Cardiac septum (tissue), 1 donor: ENCODE data around the gene STK26. TPM values are rescaled to one million over a fixed set of nuclear protein-coding genes. Genes with fewer than 3 reads are reported as not detected.
"Not testable (repeated sequence)": the region's sequence is repeated elsewhere in the genome, so short reads cannot be mapped to it uniquely, and the experiment has no call there.

Experiments used
- DNase-seq: peaks from one replicate; pipeline ENCODE4 v3.0.0-alpha.2; 2020; ENCODE audit warnings: low spot score
- intact Hi-C: fragments of 100-400 bp; cut with DNase I; formaldehyde crosslinking; loops from one replicate; pipeline ENCODE4 v1.14.0; 2022
- total RNA-seq: library from RNA; stranded (reverse); fragmentation: NEBNext Ultra II Directional; extraction: Animal tissue kit (Norgen Biotek cat#: 25700); gene quantifications from one replicate; pipeline ENCODE4 v1.2.1, GENCODE V29; 2021
- donor health status: DM: no; HTN: no; CAD: no.

The STK26 gene
- total RNA-seq, 1 donor from 2014 or later: 1.7 TPM

DNA sequence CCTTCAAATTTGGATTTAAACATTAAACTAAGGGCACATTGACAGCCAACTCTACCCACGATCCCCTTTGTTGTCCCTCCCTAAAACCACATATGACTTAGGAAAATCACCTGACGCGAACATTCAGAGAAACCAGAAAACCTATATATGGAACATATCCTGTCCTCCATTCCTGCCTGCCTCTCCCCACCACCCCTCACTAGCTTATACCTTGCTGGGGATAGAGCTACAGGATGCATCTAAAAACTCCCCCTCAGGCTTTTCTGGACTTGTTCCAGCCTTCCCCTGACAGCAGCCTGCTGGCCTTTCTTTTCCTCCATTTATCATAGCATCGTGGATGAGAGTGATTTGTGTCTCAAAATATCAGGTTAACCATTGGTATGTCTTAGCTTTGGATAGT, 8.8 kb downstream of the STK26 start:
- no peak for DNase-seq
- intact Hi-C loops: no loop called here

DNA sequence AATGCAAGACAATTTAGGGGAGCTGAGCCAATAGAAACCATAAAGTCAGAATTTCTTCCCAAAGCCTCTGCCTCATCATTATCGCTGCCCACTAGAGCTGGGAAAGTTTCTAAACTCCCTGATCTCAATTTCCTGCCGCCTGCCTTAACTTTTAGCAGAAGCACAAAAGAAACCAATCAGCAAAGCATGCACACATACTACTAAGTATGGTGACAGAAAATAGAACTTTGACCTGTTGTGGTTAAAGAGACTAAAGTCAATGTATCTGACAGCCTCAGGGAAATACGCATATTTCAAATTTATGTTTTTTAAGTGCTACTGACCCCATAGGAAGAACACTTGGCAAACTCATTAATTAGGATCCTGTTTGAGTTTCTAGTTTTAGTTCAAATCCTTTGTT, 10.1 kb downstream of the STK26 start:
- intact Hi-C loops: no loop called here

DNA sequence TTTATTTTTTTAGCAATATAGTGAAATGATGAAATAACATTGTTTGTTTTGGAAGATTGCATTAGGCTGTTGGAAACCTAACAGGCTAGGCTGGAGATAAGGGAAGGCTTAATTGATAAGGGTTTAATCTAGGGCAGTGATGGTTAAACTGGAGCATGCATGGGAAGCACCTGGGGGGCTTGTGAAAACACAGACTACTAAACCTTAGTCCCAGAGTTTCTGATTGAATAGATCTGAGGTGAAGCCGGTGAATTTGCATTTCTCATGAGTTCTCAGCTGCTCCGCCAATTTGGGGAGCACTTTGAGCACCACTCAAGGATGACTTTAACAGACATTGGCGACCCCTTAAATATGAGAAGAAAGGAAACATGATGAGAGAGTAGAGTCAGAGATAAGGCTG, 11.5 kb downstream of the STK26 start:
- DNase-seq: no peak
- intact Hi-C loops: no loop called here

More for the DNA sequence above, 10.1 kb downstream of the STK26 start:
- no peak for DNase-seq

DNA sequence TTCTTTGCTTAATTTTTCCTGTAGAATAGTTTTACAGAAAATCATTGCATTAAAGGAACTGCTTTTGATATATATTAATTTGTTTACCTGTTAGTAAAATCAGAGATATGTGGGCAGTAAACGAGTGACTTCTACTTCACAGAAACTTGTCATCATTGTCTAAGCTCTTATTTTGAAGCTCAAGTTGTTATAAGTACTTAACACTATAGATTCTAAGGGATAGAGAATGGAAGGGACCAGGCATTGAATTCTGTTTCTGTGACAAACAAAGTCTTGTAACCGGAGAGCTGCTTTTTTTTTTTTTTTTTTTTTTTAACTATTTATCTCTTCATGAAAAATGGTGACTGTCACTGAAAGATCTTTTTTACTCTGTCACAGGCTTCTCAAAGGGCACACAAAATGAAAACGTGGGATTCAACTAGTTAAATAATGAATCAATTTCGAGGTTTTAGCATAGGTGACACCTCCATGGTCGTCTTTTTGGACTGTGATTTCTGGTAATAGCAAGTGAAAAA, 14.4 kb downstream of the STK26 start:
- intact Hi-C loops: no loop called here
- DNase-seq: no peak

DNA sequence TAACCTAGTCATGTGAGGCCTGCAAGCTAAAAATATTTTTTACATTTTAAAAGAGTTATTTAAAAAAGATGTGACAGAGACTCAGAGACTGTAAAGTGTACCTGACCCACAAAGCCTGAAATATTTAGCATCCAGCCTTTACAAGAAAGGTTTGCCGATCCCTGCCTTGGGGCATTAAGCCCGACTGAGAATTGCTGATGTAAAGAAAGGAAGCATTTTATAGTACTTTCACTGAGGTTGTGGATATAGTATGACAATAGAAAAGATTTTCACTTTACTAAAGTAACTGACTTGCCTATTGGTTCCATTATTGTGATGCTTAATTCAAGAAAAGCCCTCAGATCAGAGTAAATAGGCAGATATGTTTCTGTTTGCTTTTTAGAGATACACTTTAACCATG, 17.0 kb downstream of the STK26 start:
- no peak for DNase-seq
- intact Hi-C loops: no loop called here

DNA sequence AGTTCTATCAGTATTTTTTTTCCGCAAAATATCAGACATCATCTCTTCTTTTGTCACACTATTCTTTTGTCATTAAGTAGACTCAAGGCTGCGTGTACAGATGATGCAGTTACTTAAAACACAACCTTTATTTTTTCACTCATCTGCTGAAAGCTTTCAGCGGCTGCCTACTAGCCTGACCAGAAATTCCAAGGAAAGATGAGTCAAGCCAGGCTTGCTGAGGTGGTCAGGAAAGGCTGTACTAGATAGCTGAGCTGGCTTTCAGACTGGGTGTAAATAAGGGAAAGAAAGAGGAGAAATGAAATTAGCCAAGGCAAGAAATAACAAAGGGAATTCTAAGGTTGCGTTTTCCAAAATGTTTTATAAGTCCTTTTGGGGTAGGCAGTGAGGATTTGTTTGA, 17.9 kb downstream of the STK26 start:
- intact Hi-C loops: no loop called here
- no peak for DNase-seq

DNA sequence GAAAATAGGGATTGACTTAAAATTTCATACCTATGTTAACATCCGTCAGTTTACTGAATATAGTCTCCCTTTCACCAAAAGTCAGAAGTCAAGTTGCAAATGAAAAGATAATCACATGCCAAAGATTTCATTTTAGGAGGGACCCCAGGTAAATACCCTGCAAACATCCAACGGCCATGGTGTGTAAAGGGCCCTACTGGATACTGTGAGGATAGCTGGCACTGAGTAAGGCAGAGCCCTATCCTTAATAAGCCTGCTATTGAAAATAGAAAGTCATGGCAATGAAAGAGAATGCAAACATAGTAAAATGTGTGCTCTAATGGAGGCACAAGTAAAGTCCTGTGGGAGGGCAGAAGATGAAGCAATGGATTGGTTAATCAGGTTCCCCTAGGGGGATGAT, 20.9 kb downstream of the STK26 start:
- DNase-seq: no peak
- intact Hi-C loops: no loop called here

DNA sequence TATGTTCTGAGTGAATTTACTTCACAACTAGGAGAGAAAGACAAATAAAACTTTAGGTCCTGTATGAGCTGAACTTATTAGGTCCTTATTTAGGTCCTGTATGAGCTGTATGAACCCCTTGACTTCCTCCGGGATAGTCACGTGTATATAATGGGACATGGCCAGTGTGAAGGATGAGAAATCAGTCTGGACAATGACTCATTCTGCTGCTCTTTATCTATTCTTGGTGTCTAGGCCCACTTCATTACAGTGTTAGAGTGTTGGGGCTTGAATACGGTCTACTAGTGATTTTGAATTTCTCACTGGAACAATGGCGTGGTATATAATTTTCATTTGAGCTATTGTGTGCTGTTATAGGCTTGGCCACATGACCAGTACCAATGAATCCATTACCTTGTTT, 21.9 kb downstream of the STK26 start:
- DNase-seq: no peak
- intact Hi-C loops: no loop called here

DNA sequence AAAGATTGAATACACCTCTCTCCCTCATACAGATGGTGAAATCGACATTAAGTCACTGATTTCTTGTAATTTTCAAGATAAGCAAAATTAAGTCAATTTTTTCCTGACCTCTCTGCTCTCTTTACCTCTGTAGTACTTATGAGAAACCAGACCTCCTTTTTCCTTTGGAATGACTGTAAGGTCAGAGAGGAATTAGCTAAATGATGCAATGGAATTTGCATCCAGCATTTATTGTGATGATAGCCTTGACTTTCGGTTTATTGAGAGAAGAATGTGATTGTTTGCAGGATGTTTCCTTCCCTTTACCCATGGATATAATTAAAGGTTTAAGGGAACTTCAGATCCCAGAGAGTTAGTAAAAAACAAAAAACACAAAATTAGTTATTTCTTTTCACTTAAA, 22.4 kb downstream of the STK26 start:
- DNase-seq: no peak
- intact Hi-C loops: no loop called here

DNA sequence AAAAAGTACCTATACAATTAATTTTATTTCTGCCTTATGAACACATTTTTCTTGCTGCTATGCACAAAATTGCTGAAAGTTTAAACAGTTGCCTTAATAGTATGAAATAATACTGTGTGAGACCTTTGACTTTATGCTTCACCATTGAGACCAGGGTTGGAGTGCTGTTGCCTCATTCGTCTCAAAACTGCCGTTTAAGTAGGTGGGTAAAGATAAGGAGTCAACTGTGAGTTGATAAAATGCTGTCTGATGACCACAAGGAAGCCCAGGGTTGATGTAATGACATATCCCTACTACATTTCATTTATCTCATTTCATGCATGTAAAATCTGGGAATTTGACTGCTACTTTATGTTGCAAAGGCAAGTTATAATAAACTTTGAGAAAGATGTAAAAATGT, 23.4 kb downstream of the STK26 start:
- DNase-seq: no peak
- intact Hi-C loops: no loop called here

DNA sequence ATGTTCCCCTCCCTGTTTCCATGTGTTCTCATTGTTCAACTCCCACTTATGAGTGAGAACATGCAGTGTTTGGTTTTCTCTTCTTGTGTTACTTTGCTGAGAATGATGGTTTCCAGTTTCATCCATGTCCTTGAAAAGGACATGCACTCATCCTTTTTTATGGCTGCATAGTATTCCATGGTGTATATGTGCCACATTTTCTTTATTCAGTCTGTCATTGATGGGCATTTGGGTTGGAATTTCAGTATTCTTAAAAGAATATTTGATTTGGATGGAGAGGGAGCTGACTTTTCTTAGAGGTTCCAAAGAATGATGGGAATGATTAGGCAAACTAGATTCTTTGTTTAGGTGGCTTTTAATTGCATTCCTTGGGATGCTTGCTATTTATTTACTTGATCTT, 28.7 kb downstream of the STK26 start:
- DNase-seq, intact Hi-C loops: not testable (repeated sequence)

DNA sequence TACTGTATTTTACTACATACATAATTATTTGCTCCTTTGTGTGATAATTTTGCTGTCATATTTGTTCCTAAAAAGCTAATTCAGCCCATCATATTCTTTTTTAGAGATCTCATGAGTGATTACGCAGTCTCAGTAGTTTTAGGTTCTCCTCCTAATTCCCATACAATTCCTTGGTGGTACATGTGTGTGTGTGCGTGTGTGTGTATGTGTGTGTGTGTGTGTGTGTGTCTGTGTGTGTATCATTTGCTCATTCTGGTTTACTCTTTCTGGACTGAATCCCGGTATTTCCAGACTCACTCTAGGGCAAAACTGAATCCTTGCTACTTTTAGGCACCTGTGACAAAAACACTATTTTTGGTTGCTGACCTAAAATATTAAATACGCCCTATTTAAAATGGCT, 34.9 kb downstream of the STK26 start:
- DNase-seq: no peak
- intact Hi-C loops: no loop called here

DNA sequence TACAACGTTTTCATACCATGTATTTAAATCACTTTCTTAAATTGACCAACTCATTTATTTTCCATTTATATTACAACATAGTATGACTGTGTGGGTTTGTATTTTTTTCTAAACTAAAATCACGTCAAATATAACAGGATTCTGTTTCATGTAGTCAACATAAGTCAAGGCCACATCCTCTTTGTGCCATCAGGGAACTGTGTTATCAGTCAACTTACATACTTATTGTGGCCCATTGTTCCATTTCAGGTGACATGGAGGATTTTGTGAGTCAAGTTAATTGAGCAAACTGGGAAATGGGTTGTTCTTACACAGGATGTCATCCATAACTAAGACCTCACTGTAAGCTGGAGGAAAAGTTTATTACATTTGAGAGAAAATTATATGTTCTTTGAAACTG, 35.9 kb downstream of the STK26 start:
- intact Hi-C loops: no loop called here
- DNase-seq: no peak

DNA sequence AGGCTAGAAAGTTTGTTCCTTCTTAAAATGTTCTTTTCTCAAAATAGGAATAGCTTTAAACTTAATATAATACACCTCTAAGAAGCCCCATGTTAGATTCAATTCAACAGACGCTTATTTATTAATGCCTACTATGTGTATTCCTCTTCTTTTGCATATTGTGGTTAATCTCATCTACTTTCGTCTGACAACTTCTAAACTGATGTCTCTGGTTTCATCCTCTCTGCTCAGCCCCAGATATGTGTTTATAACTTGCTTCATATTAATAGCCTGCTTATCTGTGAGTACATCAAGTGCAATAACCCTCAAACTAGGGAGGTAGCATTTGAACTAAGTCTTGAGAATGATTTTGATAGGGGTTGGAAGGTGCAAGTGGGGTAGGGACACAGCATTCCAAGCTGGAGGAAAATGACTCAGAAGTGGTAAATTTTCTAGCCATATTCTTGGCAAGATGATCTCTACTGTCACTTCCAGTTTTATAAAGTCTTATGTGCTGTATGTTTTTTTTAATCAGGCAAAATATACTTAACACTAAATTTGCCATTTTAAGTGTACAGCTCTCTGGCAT, 37.0 kb downstream of the STK26 start:
- intact Hi-C loops: loop anchor here (10.0 kb wide), 1 partner anchor 215 kb away; no protein-coding TSS in a partner anchor
- DNase-seq: no peak

DNA sequence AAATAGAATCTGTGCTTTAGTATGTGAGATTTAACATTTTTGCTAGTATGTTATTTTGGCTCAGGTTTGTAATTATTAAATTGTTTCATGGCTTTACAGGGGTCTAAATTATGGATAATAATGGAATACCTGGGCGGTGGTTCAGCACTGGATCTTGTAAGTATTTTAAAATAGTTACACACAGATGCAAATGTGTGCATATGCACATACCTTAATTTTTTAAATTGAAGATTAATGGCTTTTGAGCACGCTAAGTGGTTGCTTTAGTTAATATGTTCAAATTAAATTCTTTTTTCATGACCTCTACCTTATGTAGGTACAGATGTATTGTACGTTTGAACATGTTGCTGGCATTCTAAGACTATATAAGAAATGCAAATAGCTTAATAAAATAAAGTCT, 40.2 kb downstream of the STK26 start:
- DNase-seq: no peak
- intact Hi-C loops: loop anchor here (10.0 kb wide), 1 partner anchor 219 kb away; no protein-coding TSS in a partner anchor

DNA sequence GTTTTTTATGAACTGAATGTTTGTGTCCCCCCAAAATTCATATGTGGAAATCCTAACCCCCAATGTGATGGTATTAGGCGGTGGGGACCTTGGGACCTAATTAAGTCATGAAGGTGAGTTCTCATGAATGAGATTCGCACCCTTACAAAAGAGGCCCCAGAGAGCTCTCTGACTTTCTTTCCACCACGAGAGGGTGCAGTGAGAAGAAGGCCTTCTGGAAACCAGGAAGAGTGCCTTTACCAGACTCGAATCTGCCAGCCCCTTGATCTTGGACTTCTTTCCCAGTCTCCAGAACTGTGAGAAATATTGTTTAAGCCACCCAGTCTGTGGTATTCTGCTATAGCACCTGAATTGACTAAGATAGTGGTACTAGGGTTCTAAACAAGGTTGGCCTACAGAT, 40.8 kb downstream of the STK26 start:
- intact Hi-C loops: loop anchor here (10.0 kb wide), 1 partner anchor 219 kb away; no protein-coding TSS in a partner anchor
- DNase-seq: no peak

DNA sequence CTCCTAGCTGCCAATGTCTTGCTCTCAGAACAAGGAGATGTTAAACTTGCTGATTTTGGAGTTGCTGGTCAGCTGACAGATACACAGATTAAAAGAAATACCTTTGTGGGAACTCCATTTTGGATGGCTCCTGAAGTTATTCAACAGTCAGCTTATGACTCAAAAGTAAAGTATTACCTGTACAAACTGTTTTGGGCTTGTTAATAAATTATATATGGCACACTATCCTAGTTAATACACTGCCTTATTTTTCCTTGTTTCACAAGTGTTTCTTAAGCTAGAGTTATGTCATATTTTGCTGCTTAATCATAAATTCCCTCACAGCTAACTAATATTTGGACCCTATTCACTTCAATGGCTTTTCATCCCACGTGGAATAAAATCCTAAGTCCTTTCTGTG, 45.3 kb downstream of the STK26 start:
- DNase-seq: no peak
- intact Hi-C loops: loop anchor here (10.0 kb wide), 1 partner anchor 224 kb away; no protein-coding TSS in a partner anchor

DNA sequence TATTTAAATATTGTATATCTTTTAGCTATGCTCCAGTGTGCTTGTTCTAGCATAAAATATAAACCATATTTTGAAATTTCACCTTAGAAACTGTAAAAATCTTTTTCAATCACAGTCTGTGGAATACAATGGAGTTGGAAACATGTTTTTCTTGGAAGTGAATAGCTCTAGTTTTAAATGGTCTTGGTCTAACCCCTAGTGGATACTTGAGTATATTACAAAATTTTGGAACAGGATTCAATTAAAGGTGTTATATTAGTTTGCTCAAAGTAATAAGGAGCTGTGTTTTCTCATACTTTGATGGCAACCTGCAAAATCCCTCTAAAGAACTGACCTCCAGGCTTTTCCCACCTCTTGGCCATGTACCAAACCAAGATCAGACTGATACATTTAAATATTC, 48.2 kb downstream of the STK26 start:
- intact Hi-C loops: loop anchor here (10.0 kb wide), 1 partner anchor 56 kb away; no protein-coding TSS in a partner anchor

DNA sequence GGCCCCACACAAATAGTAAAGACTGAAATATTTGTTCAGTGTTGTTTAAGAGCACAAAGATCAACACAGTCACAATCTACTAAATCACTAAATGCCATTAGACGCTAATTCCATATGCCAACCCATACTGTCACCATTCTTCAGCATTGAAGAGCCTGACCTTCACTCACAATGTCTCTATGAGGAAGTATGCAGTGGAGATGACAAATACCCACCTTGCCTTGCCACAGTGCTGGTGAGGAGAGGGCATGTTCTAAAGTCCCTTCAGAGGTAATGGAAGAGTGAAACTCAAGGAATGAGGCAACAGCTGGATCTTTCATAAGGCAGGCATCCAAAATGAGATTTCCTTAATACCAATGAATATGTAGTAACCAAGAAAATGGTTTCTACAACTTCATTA, 54.3 kb downstream of the STK26 start:
- intact Hi-C loops: loop anchor here (10.0 kb wide), 1 partner anchor 63 kb away; no protein-coding TSS in a partner anchor
- DNase-seq: no peak

More for the DNA sequence above, 48.2 kb downstream of the STK26 start:
- no peak for DNase-seq

DNA sequence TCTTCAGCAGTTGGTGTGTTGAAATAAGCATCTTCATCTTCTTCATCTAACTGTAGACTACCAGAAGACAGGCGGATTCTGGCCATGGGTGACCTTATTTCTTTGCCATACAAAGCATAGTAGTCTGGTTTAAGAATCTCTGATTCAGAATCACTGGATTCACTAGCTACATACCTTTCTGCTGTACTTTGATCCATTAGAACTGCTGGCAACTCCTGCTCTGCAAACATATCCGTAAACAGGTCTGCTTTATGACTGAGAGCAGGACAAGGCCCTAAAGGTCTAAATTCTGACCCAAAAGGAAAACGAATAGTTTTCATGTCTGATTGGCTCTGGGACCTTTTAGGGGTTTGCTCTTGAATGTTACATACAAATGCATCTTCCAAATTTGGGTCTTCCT, 54.8 kb downstream of the STK26 start:
- no peak for DNase-seq
- intact Hi-C loops: loop anchor here (10.0 kb wide), 1 partner anchor 63 kb away; no protein-coding TSS in a partner anchor

DNA sequence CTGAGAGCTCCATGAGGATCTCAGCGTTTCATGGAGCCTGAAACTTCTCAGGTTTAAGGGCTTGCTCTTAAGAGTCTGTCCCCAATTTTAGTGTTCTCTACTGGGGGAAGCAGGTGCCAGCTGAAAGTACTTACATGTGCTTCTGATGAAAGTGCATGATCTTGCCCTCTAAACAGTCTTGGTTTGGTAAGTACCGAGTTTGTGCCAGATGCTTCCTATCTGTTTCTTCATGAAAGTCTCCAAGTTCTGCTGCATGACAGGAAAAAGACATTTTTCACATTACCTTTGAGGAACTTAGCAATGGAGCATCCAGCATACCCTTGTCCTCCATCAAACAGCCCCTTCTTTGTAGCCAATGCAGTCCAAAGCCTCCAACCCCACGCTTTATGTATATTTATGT, 62.7 kb downstream of the STK26 start:
- intact Hi-C loops: no loop called here
- DNase-seq: no peak

DNA sequence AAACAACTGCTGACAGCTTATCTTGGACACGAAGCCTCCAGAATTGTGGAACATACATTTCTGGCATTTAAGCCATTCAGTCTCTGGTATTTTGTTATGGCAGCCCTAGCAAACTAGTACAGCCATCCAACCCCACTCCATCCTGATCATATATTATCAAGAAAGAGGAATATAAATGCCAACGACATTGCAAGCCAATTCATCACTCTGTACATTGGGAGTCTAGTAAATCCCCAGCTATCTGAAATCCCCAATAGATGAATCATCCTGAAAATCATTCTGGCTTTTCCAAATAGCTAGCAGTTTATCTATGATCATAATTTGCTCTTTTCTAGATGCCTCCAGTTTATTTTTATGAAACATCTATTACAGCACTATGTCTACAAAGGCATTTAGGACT, 63.6 kb downstream of the STK26 start:
- no peak for DNase-seq
- intact Hi-C loops: no loop called here
